GM04504 (cell line): Measurements from ENCODE around the gene SMCP.

Experiments
- DNase-seq: peaks from one replicate; pipeline ENCODE4 v3.0.0-alpha.2; 2012; ENCODE audit warnings: low read depth

SMCP gene

DNA sequence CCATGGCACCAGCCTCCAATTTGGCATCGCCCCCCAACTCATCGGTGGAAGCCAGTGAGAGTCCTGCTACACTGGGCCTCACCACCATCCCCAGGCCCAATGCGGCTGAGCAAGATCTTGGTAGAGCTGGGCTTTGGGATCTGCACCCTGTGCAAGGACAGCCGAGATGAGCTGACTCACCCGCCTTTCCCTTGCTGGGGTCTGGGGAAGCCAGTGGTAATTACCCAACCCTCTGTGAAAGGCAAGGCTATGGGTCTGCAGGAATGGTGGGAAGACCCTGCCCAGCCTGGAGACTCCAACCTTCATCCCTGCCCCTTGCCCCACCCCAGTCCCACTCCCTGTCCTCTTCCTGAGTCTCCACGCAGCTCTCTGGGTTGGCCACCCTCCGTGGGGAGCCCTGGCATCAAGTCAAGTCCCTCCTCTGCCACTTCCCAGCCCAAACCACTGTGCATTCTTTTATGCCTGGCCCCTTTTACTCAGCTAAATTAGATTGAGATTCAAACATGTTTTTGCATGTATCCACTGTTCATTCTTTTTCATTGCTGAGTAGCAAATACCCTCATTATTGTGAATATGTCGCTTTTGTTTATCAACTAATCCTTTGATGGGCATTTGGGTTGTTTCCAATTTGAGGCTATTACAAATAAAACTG lies 8.8 kb downstream of the SMCP start:
- no peak for DNase-seq

DNA sequence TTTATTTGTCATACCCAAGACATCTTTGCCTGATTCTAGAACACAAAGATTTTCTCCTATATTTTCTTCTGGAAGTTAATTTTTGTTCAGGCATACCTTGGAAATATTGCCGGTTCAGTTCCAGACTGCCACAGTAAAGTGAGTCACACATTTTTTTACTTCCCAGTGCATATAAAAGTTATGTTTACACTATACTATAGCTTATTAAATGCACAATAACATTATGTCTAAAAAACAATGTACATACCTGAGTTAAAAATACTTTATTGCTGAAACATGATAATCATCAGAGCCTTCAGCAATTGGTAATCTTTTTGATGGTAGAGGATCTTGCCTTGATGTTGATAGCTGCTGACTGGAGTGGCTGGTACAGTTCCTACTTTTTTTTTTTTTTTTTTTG lies 10.0 kb downstream of the SMCP start:
- DNase-seq, result no peak

DNA sequence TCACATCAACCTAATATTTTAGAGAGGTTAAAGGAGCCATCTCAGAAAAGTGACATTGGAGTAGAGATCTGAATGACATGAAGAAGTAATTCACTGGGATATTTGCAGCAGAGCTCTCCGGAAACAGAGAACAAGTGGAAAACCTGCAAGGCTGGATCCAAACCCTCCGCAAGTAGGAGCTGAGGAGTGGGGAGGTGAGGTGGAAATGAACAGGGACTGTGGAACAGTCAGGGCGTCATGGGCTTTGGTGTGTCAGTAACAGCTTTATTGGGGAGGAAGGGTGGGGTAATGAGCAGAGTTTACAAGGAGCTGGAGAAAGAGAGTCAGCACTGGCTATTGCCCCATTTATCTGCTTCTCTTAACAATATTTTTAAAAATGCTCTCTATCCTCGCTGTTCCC lies 20.9 kb downstream of the SMCP start:
- DNase-seq, result no peak

DNA sequence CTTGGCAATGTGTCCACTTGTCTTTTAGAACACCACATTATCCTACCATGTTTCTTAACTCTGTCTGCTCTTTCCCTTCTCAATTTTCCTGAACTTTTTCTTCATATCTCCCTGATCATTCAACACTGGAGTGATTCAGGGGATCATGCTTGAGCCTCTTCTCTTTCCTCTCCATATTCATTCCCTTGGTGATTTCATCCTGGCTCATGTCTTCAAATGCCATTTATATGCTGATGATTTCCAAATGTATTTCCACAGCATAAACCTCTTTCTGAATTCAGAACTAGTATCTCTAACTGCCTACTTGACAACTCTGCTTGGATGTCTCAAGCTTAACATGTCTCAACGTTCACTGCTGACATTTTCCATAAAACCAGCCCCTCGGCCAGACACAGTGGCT lies 21.8 kb downstream of the SMCP start:
- DNase-seq, result no peak

DNA sequence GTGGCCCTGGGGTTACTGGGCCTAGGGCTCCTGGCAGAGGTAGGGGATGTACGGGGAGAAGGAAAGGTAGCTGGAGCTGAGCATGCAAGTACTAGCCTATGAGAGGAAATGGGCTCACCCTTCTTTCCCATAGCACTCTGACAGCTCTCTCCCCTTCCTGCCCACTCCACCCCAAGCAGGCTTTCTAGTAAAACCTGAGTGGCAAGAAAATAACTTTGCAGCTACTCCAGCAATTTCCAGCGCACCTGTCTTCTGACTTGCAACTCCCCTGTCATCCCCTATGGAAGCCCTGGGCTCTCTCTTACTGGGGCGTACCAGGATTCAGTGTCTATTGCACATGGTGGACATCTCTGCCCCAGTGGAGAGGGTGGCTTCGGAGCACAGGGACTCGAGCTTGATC lies 23.5 kb downstream of the SMCP start:
- DNase-seq, result no peak

DNA sequence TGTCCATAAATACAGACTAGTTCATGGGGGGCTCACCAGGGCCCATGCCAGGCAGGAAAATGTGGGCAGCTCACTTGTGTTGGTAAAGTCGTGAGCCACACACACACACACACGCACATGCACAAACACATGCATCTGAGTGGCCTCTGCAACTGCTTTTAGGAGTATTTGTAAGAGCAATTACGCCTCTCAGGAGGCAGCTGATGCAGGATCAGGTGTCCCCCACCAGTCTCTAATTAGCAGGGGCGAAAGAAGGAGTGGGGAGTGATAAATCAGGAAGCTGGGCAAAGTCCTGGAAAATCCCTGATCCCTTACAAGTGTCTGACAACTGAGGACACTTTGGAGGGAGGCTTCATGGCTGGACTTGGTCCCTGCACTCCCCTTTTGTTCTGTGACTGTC lies 24.5 kb downstream of the SMCP start:
- DNase-seq, result no peak

DNA sequence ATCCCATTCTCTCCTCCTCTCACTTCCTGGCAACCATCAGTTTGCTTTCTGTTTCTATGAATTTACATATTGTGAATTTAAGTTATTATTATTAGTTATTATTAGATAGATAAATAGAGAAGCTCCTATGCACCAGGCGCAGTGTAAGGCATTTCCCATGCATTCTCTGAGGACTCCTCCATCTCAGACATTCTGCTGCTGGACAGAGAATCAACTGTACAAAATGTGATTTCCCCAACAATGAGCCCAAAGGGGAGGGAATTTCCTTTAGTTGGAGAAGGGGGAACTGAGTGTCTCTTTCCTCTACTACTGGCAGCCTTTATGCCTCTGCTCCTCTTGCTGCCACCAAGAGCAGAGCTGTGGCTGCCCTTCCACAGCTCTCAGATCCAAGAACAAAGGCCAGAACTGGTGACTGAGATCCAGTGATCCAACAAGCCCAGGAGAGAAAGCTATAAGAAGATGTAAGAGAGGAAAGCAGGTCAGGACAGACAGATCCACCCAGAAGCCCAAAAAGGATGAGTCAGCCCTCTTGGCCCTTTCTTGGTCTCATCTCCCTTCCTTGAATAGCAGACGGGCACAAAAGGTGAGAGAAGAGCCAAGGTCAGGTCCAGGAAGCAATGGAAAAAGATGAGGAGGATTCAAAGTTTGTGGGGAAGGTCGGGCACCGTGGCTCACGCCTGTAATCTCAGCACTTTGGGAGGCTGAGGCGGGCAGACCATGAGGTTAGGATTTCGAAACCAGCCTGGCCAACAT lies 26.7 kb downstream of the SMCP start:
- no peak for DNase-seq

DNA sequence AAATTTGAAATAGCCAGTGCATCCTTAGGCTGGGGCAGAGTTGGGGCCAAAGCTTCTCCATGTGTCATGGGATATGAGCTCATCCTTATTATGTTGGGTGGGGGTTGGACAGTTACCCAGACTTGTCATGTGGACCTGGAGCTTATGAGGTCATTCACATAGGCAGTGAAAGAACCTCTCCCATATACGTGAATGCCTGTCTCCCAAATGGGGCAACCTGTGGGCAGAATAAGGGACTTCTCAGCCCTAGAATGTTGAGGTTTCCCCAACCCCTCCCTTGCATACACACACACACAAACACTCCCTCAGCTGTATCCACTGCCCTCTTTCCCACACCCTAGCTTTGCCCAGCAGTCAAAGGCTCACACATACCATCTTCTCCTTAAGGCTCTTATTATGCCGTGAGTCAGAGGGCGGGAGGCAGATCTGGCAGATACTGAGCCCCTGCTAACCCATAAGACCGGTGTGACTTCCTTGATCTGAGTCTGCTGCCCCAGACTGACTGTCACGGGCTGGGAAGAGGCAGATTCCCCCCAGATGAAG lies 28.0 kb downstream of the SMCP start:
- DNase-seq, result peak; percentile 58

DNA sequence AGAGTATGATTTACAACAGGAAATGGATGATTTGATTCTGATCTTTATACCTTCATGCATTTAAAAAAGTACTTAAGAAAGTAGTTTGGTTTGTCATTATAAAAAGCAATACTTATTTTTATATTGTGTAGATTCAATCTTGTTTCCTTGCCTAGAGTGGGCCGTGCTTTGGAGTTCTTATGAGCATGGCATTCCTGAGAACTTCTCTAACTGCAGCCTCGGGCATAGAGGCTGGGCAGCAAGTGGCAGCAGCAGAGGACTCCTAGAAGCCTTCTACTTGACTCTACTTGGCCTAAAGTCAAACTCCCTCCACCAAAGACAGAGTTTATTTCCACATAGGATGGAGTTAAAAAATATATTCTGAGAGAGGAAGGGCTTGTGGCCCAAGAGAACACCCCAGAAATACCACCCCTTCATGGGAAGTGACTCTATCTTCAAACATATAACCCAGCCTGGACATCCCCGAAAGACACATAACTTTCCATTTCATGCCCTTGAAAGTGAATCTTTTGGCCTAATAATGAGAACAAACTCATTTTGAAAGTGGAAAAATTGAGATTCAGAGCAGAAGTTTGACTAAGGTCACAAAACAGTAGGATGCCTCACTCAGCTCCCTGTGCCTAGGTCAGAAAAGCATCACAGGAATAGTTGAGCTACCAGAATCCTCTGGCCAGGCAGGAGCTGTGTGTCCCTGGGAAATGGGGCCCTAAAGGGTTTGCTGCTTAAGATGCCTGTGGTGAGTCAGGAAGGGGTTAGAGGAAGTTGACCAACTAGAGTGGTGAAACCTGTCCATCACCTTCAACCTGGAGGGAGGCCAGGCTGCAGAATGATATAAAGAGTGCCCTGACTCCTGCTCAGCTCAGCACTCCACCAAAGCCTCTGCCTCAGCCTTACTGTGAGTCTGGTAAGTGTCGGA lies 29.8 kb downstream of the SMCP start, which contains the start of gene IVL:
TSS of gene IVL (plus strand) at position 861 of the 916 bp plus-strand sequence. CDS start 1,252 bp downstream, outside the sequence.
- DNase-seq, result no peak

DNA sequence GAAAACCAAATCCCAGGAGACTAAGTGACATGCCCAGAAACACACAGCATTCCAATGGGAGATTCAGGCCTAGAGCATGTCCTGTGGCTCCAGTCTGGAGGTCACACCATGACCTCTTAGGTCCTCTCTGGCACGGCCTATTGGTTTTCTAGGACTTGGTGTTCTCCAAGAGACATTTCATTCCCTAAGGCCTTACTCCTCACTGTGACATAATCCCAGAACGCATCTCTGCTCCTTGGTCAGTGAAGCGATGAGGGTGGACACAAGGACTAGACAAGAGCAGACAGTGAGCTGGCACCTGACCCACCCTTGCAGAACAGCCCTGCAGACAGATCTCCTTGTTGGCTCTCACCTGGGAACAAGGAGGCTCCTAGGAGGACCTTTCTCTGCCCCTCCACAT lies 31.1 kb downstream of the SMCP start:
- no peak for DNase-seq

DNA sequence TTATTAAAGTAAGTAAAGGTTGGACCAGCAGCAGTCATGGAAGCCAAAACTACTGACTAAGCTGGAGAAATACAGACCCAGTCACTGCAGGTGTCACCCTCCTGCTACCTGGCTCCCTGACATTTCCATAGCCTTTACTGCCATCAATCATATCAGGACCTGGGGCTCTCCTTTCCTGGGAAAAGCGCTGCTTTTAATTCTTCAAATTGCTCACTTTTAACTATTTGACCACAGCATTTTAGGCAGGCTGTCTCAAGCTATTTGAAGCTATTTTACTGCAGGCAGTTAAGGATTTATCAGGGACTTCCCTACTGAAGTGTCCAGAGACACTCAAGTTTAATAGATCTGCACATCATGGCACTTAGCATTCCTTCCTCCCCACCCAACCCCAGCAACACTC lies 34.3 kb downstream of the SMCP start:
- no peak for DNase-seq

DNA sequence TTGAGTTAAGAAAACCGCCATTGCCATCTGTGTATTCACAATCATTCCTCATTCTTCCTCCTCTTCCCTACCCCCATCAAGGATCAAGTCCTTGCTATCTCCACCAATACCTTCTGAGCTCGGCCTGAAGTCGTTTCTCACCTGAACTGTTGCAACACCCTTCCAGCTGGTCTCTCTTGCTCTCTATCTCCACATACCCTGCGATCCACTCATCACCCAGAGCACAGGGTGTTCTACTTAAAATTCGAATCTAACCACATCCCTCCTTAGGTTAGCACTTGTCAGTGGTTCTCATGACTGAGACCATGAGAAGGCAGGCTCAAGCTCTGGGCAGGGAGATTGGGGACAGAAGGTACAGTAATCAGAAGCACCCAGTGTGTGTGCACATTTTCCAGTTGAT lies 34.8 kb downstream of the SMCP start:
- no peak for DNase-seq

DNA sequence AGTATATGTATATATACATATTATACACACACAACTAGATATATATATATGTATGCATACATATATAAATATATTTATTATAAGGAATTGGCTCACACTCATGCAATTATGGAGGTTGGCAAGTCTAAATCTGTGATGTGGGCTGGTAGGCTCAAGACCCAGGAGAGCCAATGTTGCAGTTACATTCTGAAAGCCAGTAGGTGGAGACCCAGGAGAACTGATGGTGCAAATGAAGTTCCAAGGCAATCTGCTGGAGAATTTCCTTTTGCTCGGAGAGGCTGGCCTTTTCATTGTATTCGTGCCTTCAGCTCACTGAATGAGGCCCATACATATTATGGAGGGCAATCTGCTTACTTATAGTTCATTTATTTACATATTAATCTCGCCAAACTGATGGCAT lies 39.7 kb downstream of the SMCP start:
- DNase-seq, result no peak

DNA sequence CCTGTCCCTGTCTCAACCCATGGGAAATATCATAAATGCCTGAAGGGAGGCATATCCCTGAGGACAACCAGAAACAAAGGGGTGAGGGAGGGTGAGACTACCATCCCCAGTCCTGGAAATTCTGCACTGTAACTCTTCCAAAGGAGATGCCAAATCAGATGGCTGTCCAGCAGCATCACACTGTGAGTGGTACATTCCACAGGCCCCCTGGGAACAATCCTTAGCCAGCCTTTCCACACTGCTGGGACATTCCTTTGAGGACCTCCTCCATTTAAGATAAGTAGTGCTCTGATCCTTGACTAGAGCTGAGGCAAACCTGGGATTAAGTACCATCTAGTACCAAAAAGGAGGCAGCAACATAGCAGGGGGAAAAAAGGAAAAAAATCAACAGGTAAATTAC lies 40.9 kb downstream of the SMCP start:
- DNase-seq, result no peak

DNA sequence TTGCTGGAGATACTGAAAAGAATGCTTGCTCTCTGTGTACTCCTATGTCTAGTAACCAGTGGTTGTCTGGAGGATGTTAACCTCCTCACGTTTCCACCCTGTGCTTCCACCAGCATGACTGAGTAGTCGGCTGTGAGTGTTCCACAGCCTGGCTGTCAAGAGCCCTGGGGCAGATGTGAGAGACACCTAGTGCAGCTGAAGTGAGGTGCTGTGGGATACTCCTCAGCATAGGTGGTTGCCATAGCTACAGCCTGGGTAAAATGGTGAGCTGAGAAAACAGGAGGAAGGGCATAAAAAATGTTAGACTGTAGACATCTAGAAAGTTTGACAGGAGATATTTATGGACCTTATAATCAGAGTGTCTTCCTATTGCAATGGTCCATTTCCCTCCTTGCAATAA lies 46.1 kb downstream of the SMCP start:
- no peak for DNase-seq

DNA sequence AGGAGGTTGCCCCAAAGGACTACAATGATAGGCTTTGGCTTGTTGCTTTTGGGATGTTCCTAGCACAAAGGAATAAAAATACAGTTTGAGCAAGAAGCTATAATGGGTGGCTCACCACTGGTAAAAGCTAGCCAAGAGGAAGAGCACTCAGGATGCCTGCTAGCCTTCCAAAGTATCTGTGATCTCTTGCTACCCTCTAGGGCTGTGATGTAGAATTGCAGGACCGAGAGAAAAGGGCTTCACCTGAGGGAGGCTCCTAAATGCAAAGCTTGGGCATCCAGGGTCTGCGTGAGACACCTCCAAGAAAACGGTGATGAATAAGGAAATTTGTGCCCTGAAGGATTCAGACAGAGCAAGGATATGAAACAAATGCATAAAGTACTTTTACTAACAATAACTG lies 48.0 kb downstream of the SMCP start:
- no peak for DNase-seq

DNA sequence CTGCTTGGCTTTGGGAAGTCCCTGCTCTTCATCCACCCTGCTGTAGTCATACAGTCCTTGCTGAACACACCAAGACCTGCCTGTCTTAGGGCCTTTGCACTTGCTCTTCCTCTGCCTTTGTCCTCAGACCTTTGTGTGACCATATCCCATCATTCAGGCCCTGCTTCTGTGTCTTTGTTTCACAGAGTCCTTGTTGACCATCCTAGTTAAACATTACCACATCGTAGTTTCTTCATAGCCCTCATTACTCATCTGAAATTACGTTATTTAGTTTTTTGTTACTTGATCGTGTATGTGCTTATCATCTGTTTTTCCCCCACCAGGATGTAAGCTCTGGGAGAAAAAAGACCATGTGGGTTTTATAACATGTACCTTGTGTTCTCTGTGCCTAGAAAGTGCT lies 50.5 kb downstream of the SMCP start:
- DNase-seq, result no peak

DNA sequence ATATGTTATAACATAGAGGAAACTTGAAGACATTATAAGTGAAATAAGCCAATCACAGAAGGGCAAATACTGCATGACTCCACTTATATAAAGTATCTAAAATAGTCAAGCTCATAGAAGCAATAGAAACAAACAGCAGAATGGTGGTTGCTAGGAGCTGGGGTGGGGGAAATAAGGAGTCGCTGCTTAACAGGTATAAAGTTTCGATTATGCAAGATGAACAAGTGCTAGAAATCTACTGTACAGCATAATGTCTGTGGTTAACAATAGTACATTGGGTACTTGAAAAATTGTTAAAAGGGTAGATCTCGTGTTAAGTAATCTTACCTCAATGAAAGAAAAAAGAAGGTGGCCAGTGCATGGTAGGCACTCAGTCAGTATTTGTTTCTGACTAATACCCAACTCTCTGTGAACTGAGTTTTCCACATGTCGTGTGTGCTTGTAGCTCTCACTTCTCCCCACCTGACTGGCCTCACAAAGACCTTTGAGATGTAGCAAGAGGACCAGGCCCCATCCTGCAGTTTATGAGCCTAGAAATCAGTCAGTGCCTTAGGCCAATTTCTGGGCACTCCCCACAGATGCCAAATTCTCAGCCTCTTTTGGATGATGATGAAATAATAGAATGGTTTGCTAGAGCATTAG lies 54.2 kb downstream of the SMCP start:
- no peak for DNase-seq

DNA sequence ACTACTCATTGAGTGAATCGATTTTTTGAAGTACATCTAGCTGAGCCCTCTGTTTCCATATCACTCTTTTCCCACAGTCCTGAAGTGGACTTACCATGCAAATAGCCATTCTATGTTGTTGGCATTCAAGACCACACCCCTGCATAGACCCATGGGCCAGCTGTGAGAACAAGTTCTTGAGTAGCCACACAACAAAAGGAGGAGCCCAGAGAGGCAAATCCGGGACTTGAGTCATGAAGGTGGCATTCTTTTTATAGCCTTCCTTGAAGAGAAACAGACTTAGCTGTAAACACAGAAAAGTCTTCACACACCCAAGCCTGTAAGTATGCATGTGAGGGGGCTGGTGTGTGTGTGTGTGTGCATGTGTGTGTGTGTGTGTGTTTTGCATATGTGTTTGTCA lies 55.1 kb downstream of the SMCP start:
- DNase-seq, result no peak
